Measurements from ENCODE around the gene FABP1. TPM values are rescaled to one million over a fixed set of nuclear protein-coding genes. Genes with fewer than 3 reads are reported as not detected.
A peak's percentile ranks its signal among the peaks of the same experiment; 100 is the strongest.

FABP1 gene
- total RNA-seq (2021) (not detected in 2 replicates), Bru-seq, nascent RNA (percentile 12 among the genes with signal in this experiment), BruChase-seq, experiment 1, labeled RNA remaining after a 2-hour chase (not detected), BruChase-seq, experiment 2, labeled RNA remaining after a 6-hour chase (not detected)
- long read RNA-seq, result 0 reads

DNA sequence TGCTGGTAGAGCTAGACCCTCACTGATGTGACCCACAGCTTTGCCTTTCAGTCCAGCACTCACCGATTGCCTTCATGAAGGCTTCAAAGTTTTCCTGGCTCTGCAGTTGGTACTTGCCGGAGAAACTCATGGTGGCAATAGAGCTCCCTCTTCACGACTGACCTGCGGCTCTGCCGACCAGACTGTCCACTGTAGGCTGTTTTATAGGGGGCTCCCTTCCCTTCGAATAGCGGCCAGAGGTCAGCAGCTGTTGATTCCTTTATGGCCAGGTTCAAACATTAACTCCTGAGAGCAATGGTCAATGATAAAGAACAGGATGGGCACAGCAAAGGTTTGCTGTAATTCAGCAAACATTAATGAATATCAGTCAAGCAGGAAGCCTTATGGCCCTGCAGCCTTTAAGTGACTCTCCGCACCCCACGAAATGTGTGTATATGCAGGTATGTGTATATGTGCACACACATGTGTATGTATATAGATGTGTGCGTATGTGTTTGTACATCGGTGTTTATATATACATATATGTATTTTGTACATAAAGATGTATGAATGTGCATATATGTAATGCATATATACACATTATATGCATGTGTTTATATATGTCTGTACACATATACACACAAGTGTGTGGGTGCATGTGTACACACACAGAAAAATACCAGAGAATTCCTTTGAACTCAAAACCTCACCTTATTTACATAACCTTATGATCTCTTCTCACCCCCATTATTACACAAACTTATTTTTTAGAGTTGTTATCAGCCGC lies at the start of gene FABP1:
Gene FABP1, minus strand, starts transcription at position 175 of the 766 bp plus-strand sequence. Its CDS starts 45 bp downstream, at position 130.
- POLR2A ChIA-PET (ENCODE audit: low non-redundant PET), result no interaction called here
- intact Hi-C loops (cut with micrococcal nuclease; ENCODE audit: unreplicated experiment), result no loop called here
- H3K27me3 ChIP-seq (replicated peaks; ENCODE audit: insufficient read depth, low read depth, low read length, poor library complexity), result peaks cover 22% of the 10 kb centered on the region

DNA sequence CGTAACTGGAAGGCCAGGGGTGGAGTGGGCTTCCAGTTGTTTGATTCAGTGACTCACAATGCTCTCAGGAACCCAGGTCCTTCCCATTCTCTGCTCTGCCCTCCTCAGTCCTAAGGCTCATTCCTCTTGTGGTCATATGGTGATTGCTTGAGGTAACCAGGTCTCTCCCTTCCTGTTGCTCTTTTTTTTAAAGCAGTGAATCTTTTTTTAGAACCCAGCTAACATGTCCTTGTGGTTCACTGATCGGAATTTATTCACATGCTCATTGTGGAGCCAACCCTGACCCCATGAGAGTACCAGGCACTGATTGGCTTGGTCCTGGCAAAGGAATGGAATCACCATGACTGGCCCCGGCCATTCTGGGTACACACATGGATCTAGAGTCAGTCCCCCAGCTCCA lies 49.7 kb upstream of the FABP1 start:
- no peaks in the 10 kb centered on the region for H3K36me3 ChIP-seq (ENCODE audit: insufficient read depth, low read length, poor library complexity, severe bottlenecking)
- BruUV-seq (replicated peaks), result no TSS peak
- TF ChIP-seq, protein P1, sequence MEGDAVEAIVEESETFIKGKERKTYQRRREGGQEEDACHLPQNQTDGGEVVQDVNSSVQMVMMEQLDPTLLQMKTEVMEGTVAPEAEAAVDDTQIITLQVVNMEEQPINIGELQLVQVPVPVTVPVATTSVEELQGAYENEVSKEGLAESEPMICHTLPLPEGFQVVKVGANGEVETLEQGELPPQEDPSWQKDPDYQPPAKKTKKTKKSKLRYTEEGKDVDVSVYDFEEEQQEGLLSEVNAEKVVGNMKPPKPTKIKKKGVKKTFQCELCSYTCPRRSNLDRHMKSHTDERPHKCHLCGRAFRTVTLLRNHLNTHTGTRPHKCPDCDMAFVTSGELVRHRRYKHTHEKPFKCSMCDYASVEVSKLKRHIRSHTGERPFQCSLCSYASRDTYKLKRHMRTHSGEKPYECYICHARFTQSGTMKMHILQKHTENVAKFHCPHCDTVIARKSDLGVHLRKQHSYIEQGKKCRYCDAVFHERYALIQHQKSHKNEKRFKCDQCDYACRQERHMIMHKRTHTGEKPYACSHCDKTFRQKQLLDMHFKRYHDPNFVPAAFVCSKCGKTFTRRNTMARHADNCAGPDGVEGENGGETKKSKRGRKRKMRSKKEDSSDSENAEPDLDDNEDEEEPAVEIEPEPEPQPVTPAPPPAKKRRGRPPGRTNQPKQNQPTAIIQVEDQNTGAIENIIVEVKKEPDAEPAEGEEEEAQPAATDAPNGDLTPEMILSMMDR (conservative IDR thresholded peaks at IDR 0.05; ENCODE audit: low read depth, low read length), result no peak
- no peak for TF ChIP-seq EZH2 (IDR thresholded peaks at IDR 0.05; ENCODE audit: borderline replicate concordance, low read depth, low read length, poor library complexity, severe bottlenecking)
- intact Hi-C loops (cut with micrococcal nuclease; ENCODE audit: unreplicated experiment), result no loop called here
- DNase-seq (ENCODE audit: low spot score), result no peak
- CTCF ChIA-PET, result interaction anchor here (0.5 kb wide), 1 partner anchor 495 kb away, joined by 5 read pairs; no protein-coding TSS in a partner anchor
- H3K27ac ChIP-seq (ENCODE audit: low read depth, low read length, poor library complexity, severe bottlenecking), result no peak overlapping the region
- no peaks in the 10 kb centered on the region for H3K9me3 ChIP-seq (ENCODE audit: low read depth, low read length, poor library complexity, severe bottlenecking)
- no peaks in the 10 kb centered on the region for H3K4me1 ChIP-seq (ENCODE audit: insufficient read depth, low read length, poor library complexity, severe bottlenecking)
- POLR2A ChIA-PET (ENCODE audit: low non-redundant PET), result no interaction called here
- H3K4me3 ChIP-seq (ENCODE audit: low read depth, low read length, poor library complexity, severe bottlenecking), result no peak overlapping the region
- H3K27me3 ChIP-seq (replicated peaks; ENCODE audit: insufficient read depth, low read depth, low read length, poor library complexity), result peaks cover 29% of the 10 kb centered on the region

More for the DNA sequence above, at the start of gene FABP1:
- Histone ChIP-seq H3K9me3 (ENCODE audit: low read depth, low read length, poor library complexity, severe bottlenecking) (no peaks in the 10 kb centered on the region), H3K36me3 (ENCODE audit: insufficient read depth, low read length, poor library complexity, severe bottlenecking) (no peaks in the 10 kb centered on the region), H3K4me3 (ENCODE audit: low read depth, low read length, poor library complexity, severe bottlenecking) (no peak within 1 kb of the TSS), H3K27ac (ENCODE audit: low read depth, low read length, poor library complexity, severe bottlenecking) (no peak within 1 kb of the TSS), H3K4me1 (ENCODE audit: insufficient read depth, low read length, poor library complexity, severe bottlenecking) (no peaks in the 10 kb centered on the region)
- TF ChIP-seq, protein P1 (conservative IDR thresholded peaks at IDR 0.05; ENCODE audit: low read depth, low read length), result no peak
- DNase-seq (ENCODE audit: low spot score), result no peak
- CTCF ChIA-PET, result no interaction called here
- no TSS peak for BruUV-seq (replicated peaks)

- CTCF ChIA-PET, result no interaction called here
- intact Hi-C loops (cut with micrococcal nuclease; ENCODE audit: unreplicated experiment), result no loop called here
- H3K27me3 ChIP-seq (replicated peaks; ENCODE audit: insufficient read depth, low read depth, low read length, poor library complexity), result peaks cover 21% of the 10 kb centered on the region
- H3K4me1 ChIP-seq (ENCODE audit: insufficient read depth, low read length, poor library complexity, severe bottlenecking), result no peaks in the 10 kb centered on the region
- no TSS peak for BruUV-seq (replicated peaks)
- H3K27ac ChIP-seq (ENCODE audit: low read depth, low read length, poor library complexity, severe bottlenecking), result no peak overlapping the region
- DNase-seq (ENCODE audit: low spot score), result no peak
- no peaks in the 10 kb centered on the region for H3K9me3 ChIP-seq (ENCODE audit: low read depth, low read length, poor library complexity, severe bottlenecking)
- H3K4me3 ChIP-seq (ENCODE audit: low read depth, low read length, poor library complexity, severe bottlenecking), result no peak overlapping the region
- no peaks in the 10 kb centered on the region for H3K36me3 ChIP-seq (ENCODE audit: insufficient read depth, low read length, poor library complexity, severe bottlenecking)
- POLR2A ChIA-PET (ENCODE audit: low non-redundant PET), result no interaction called here
- TF ChIP-seq, protein P1 (conservative IDR thresholded peaks at IDR 0.05; ENCODE audit: low read depth, low read length), result no peak
- TF ChIP-seq EZH2 (IDR thresholded peaks at IDR 0.05; ENCODE audit: borderline replicate concordance, low read depth, low read length, poor library complexity, severe bottlenecking), result no peak
These were observed 48.6 kb upstream of the FABP1 start for GRCh38 chr2:88176352-88176984.
